K562 (cell line): ENCODE data around the gene ENTPD6. TPM values are rescaled to one million over a fixed set of nuclear protein-coding genes. Genes with fewer than 3 reads are reported as not detected.

Experiments
- ATAC-seq: fragments of 200-7000 bp; cut with Tn5 transposase; 3 replicates; pipeline ENCODE4 v1.9.1; 2020; ENCODE audit warnings: moderate library complexity
- BruUV-seq: library from RNA; stranded (reverse); fragments of 400-500 nt; replicated peaks from 2 replicates; lab custom pipeline; 2021; lab: Mats Ljungman, UMichigan
- CTCF ChIA-PET: fragments of 300-600 bp; formaldehyde crosslinking; extraction: SDS; loops from one replicate; lab custom pipeline; 2021; ENCODE audit warnings: low intra/inter-chr PET ratio; lab: Yijun Ruan, JAX
- POLR2A ChIA-PET: fragments of 300-600, 350-650 bp; sonication (Branson Sonifier 250); formaldehyde crosslinking; extraction: SDS; loops from one replicate; lab custom pipeline; 2021; ENCODE audit warnings: antibody characterized with exemption, inconsistent platforms; lab: Yijun Ruan, JAX
- DNase-seq, 4 experiments: peaks; one replicate each; pipeline versions ENCODE4 v3.0.0 to v3.0.0-alpha.2; 2011 to 2018; ENCODE audit warnings: low spot score in 3 of 4, mixed read lengths in 3 of 4; ENCODE audit errors: extremely low read depth in 1 of 4
- FAIRE-seq: peaks from 2 replicates; lab custom pipeline; 2011; peaks lifted over from hg19 to GRCh38; lab: Jason Lieb, UNC
- H2AFZ ChIP-seq: 2 replicates; pipeline ENCODE4 v1.6.0; 2011; ENCODE audit warnings: low read depth, low read length, control low read depth, inconsistent platforms
- H3K27ac ChIP-seq: fragments of 200-600 bp; 3 replicates; pipeline ENCODE4 v1.8.0; 2011; ENCODE audit warnings: low read depth, mild to moderate bottlenecking, control low read depth, inconsistent platforms, low read length, moderate library complexity, mixed read lengths; ENCODE audit errors: extremely low read depth
- H3K27me3 ChIP-seq, 2 experiments: fragments of 300-600 bp in 1 of 2; 2 replicates in 1 of 2; 3 replicates in 1 of 2; pipeline versions ENCODE4 v1.6.0 to v1.8.0; 2011; ENCODE audit warnings: inconsistent platforms in 2 of 2, low read length in 2 of 2, mild to moderate bottlenecking in 1 of 2, mixed read lengths in 1 of 2, moderate library complexity in 1 of 2; ENCODE audit not compliant: control insufficient read depth in 2 of 2, insufficient read depth in 2 of 2
- H3K36me3 ChIP-seq: fragments of 300-600 bp; 3 replicates; pipeline ENCODE4 v1.8.0; 2011; ENCODE audit warnings: mild to moderate bottlenecking, low read length, inconsistent platforms; ENCODE audit not compliant: control insufficient read depth, insufficient read depth
- H3K4me1 ChIP-seq, 2 experiments: fragments of 200-600 bp in 1 of 2; replicated peaks in 1 of 2; 2 replicates in 1 of 2; 3 replicates in 1 of 2; pipeline versions ENCODE4 v1.5.1 to v1.8.0; 2011; ENCODE audit warnings: inconsistent platforms in 2 of 2, low read length in 2 of 2, mild to moderate bottlenecking in 1 of 2, mixed read lengths in 1 of 2, moderate library complexity in 1 of 2; ENCODE audit not compliant: control insufficient read depth in 2 of 2, insufficient read depth in 2 of 2
- H3K4me2 ChIP-seq: 2 replicates; pipeline ENCODE4 v1.6.1; 2011; ENCODE audit warnings: low read length, control low read depth, inconsistent platforms, mixed read lengths; ENCODE audit not compliant: insufficient read depth
- H3K4me3 ChIP-seq: fragments of 200-600 bp; sonication (generic), shearing (Covaris generic); 2 replicates; pipeline ENCODE4 v1.5.1; 2016; ENCODE audit warnings: control low read depth, inconsistent platforms
- H3K79me2 ChIP-seq: fragments of 200-600 bp; 3 replicates; pipeline ENCODE4 v1.8.0; 2011; ENCODE audit warnings: low read length, inconsistent platforms; ENCODE audit not compliant: control insufficient read depth, insufficient read depth
- H3K9ac ChIP-seq, 2 experiments: 2 replicates each; pipeline versions ENCODE4 v1.6.0 to v1.6.1; 2011; ENCODE audit warnings: low read depth in 2 of 2, low read length in 2 of 2, control low read depth in 1 of 2, inconsistent platforms in 1 of 2, mild to moderate bottlenecking in 1 of 2, mixed read lengths in 1 of 2; ENCODE audit not compliant: insufficient read depth in 1 of 2
- H3K9me1 ChIP-seq: one replicate; pipeline ENCODE4 v1.6.0; 2011; ENCODE audit warnings: inconsistent platforms, mild to moderate bottlenecking, low read length, moderate library complexity; ENCODE audit not compliant: control insufficient read depth, insufficient read depth
- H3K9me3 ChIP-seq: replicated peaks from 2 replicates; pipeline ENCODE4 v1.5.1; 2011; ENCODE audit warnings: low read depth, low read length, inconsistent platforms; ENCODE audit not compliant: control insufficient read depth, insufficient read depth
- H4K20me1 ChIP-seq: replicated peaks from 2 replicates; pipeline ENCODE4 v1.6.1; 2011; ENCODE audit warnings: low read length, inconsistent platforms, mixed read lengths; ENCODE audit not compliant: control insufficient read depth, insufficient read depth
- MYNN ChIP-seq, 2 experiments: sonication (generic); formaldehyde crosslinking in 1 of 2; IDR thresholded peaks; 2 replicates each; pipeline versions ENCODE4 v1.5.0 to v1.6.1; 2016 to 2020; ENCODE audit warnings: antibody characterized with exemption in 1 of 2, missing genetic modification reagents in 1 of 2
- POLR2G ChIP-seq: fragments of 200-400 bp; formaldehyde crosslinking; IDR thresholded peaks from 2 replicates; pipeline ENCODE4 v1.6.1; 2017; ENCODE audit warnings: low read depth, mild to moderate bottlenecking, antibody characterized with exemption, low read length, moderate library complexity
- RB1 ChIP-seq: fragments of 450-650 bp; IDR thresholded peaks from 2 replicates; pipeline ENCODE4 v1.6.1; 2017; ENCODE audit warnings: low read depth, mild to moderate bottlenecking
- RBFOX2 ChIP-seq: fragments of 200-400 bp; formaldehyde crosslinking; IDR thresholded peaks from 2 replicates; pipeline ENCODE4 v1.6.1; 2017; ENCODE audit warnings: low read depth, mild to moderate bottlenecking, low read length, moderate library complexity
- WGBS: fragments of 100-300 bp; shearing (Covaris generic); methylation state at CpG from one replicate; pipeline ENCODE4 v1.1.6; 2016; ENCODE audit warnings: low coverage, mixed read lengths; ENCODE audit not compliant: insufficient coverage; ENCODE audit errors: missing lambda C conversion rate; 5-methylcytosine and 5-hydroxymethylcytosine counted together
- in situ Hi-C: fragments of 300-500 bp; cut with MboI; formaldehyde crosslinking; loops from 4 replicates; pipeline ENCODE4 v1.15.0; 2018; ENCODE audit warnings: inconsistent platforms, mixed read lengths
- intact Hi-C: fragments of 100-400 bp; cut with micrococcal nuclease; formaldehyde crosslinking; loops from 2 replicates; pipeline ENCODE4 v1.14.2; 2022
- polyA plus RNA-seq, 8 experiments: library from polyadenylated mRNA; depleted of rRNA in 4 of 8; stranded (reverse) in 5 of 8; unstranded in 3 of 8; fragments of >200 nt; fragmentation: Nextera tagmentation in 2 of 8; fragmentation: Illumina TruSeq in 1 of 8; extraction: Ambion mirVana in 2 of 8; extraction: Trizol in 1 of 8; gene quantifications; 2 replicates each; pipeline versions ENCODE4 v1.2.1 to v1.2.3, GENCODE V29; 2011 to 2014; ENCODE audit warnings: inconsistent platforms in 1 of 8, missing spikeins in 1 of 8
- total RNA-seq, 7 experiments: library from RNA; depleted of rRNA in 6 of 7; stranded (reverse); fragments of >200 nt in 6 of 7; fragmentation: Illumina TruSeq in 2 of 7; extraction: Trizol in 2 of 7; gene quantifications; 2 replicates each; pipeline versions ENCODE4 v1.2.1 to v1.2.3, GENCODE V29; 2011 to 2021; ENCODE audit warnings: low replicate concordance in 1 of 7
- TF ChIP-seq, protein P1 (sequence below): sonication (generic); IDR thresholded peaks from 2 replicates; pipeline ENCODE4 v1.6.1; 2016
- TF ChIP-seq, protein P2 (sequence below), 3 experiments: fragments of 200-800 bp in 1 of 3; fragments of 250-450 bp in 1 of 3; fragments of 450-650 bp in 1 of 3; sonication (Bioruptor Pico) in 1 of 3; sonication (Bioruptor generic) in 1 of 3; formaldehyde crosslinking in 1 of 3; IDR thresholded peaks; 2 replicates each; pipeline versions ENCODE4 v1.6.1 to v1.8.0; 2016 to 2022; ENCODE audit warnings: mild to moderate bottlenecking in 2 of 3, missing genetic modification characterization in 2 of 3, missing compliant biosample characterization in 1 of 3, moderate library complexity in 1 of 3

ENTPD6 gene
- total and polyA plus RNA-seq, 9 of the 15 experiments (the other 6 are each of a cell fraction or from before 2014, with no cell fraction given) = 0.82 to 36.8 (median 22.4) TPM

DNA sequence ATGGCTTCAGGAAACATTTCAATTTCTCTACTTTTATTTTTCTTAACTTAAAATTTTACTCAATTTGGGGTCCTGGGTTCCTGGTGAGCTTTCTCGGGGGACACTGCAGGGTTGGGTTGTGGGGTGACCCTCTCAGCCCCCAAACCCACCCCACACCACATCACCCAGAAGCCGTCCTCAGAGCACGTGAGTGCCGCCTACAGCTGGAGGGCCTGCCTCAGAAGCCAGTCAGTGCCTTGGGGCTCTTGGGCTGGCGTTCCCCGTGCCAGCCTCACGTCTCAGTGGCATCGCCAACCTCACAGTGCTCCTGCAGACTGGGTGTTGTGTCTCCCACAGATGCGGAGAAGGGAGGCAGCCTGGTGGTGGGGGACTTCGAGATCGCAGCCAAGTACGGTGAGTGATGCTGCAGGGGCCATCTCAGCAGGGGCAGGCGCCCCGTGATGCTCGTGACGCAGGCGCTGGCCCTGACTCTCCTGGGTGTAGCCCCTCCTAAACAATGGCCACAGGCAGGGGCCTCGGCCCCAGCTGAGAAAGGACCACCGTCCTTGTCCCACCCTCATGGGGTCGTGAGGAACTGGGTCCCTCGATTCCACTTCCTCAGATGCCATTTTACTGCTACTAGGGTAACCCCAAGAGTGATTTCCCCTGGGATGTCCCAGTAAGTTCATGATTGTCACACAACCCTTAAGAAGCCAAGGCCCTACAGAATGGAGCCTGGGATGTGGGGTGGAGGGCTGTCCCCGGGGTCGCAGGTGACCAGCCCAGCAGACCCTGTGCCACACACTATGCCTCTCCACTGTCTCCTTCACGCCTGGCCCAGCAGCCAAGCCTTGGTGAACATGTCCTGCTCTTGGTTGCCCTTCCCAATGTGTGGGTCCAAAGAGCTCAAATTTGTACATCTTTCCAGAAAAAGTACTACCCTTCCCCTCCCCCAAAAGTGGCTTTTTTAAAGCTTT is 28.5 kb downstream of the ENTPD6 start:
- no TSS peak for BruUV-seq
- CTCF ChIA-PET = no interaction called here
- peaks cover 32 to 55% of the 10 kb centered on the region in 2 experiments for H3K4me1 ChIP-seq

DNA sequence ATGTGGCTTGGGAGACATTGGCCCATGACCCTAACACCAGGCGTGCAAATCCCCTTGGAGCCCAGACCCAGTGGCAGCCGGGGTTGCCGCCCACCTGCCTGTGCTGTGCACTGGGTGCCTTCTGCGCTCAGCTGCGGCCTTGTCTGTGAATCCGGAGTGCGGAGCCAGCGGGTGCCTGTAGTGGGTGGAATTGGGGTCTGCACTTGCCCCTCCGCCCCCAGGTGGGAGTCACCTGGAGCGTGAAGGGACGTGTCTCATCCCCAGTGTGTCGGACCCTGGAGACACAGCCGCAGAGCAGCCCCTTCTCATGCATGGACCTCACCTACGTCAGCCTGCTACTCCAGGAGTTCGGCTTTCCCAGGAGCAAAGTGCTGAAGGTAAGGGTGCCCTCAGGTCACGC is 29.4 kb downstream of the ENTPD6 start:
- POLR2A ChIA-PET = no interaction called here
- WGBS = 98% methylated on average over 14 of the region's 16 CpGs
- no peak overlapping the region for H3K4me2 ChIP-seq
- H3K9ac ChIP-seq = no peak overlapping the region
- H3K27me3 ChIP-seq = no peaks in the 10 kb centered on the region
- CTCF ChIA-PET = no interaction called here
- no peak overlapping the region for H3K27ac ChIP-seq
- H2AFZ ChIP-seq = no peak overlapping the region
- 0 out of 2 replicates have a peak, but pooled peaks cover 3% of the 10 kb centered on the region for H4K20me1 ChIP-seq
- H3K9me3 ChIP-seq = no peaks in the 10 kb centered on the region
- H3K4me1 ChIP-seq = peaks cover 32 to 55% of the 10 kb centered on the region in 2 experiments
- intact Hi-C loops (no loop called here), in situ Hi-C loops (no loop called here)
- peaks cover 3% of the 10 kb centered on the region for H3K9me1 ChIP-seq
- H3K4me3 ChIP-seq = no peak overlapping the region
- peak in 1 of 4 experiments; percentile 2 for DNase-seq
- no peak for ATAC-seq
- BruUV-seq = no TSS peak
- no peaks in the 10 kb centered on the region for H3K79me2 ChIP-seq
- no peak for FAIRE-seq
- H3K36me3 ChIP-seq = no peaks in the 10 kb centered on the region
- TF ChIP-seq, protein P1, sequence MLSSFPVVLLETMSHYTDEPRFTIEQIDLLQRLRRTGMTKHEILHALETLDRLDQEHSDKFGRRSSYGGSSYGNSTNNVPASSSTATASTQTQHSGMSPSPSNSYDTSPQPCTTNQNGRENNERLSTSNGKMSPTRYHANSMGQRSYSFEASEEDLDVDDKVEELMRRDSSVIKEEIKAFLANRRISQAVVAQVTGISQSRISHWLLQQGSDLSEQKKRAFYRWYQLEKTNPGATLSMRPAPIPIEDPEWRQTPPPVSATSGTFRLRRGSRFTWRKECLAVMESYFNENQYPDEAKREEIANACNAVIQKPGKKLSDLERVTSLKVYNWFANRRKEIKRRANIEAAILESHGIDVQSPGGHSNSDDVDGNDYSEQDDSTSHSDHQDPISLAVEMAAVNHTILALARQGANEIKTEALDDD = no peak
- TF ChIP-seq, protein P2, sequence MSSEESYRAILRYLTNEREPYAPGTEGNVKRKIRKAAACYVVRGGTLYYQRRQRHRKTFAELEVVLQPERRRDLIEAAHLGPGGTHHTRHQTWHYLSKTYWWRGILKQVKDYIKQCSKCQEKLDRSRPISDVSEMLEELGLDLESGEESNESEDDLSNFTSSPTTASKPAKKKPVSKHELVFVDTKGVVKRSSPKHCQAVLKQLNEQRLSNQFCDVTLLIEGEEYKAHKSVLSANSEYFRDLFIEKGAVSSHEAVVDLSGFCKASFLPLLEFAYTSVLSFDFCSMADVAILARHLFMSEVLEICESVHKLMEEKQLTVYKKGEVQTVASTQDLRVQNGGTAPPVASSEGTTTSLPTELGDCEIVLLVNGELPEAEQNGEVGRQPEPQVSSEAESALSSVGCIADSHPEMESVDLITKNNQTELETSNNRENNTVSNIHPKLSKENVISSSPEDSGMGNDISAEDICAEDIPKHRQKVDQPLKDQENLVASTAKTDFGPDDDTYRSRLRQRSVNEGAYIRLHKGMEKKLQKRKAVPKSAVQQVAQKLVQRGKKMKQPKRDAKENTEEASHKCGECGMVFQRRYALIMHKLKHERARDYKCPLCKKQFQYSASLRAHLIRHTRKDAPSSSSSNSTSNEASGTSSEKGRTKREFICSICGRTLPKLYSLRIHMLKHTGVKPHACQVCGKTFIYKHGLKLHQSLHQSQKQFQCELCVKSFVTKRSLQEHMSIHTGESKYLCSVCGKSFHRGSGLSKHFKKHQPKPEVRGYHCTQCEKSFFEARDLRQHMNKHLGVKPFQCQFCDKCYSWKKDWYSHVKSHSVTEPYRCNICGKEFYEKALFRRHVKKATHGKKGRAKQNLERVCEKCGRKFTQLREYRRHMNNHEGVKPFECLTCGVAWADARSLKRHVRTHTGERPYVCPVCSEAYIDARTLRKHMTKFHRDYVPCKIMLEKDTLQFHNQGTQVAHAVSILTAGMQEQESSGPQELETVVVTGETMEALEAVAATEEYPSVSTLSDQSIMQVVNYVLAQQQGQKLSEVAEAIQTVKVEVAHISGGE (CRISPR knock-in tag; IDR thresholded peaks at IDR 0.05) = no peak
- no peak for TF ChIP-seq MYNN (IDR thresholded peaks at IDR 0.05)
- no peak for TF ChIP-seq MYNN (CRISPR knock-in tag; IDR thresholded peaks at IDR 0.05)

More for the DNA sequence above, 28.5 kb downstream of the ENTPD6 start:
- Histone ChIP-seq H3K9me1 (peaks cover 3% of the 10 kb centered on the region), H3K27me3 (no peaks in the 10 kb centered on the region), H3K27ac (peak overlapping the region; percentile 81; the same call in 2 of the 3 replicates), H3K4me3 (no peak overlapping the region), H3K9me3 (no peaks in the 10 kb centered on the region), H2AFZ (no peak overlapping the region), H3K9ac (peak overlapping the region in 1 of 2 experiments; percentile 40; a peak in 2 of 4 replicates), H3K4me2 (no peak overlapping the region), H4K20me1 (0 out of 2 replicates have a peak, but pooled peaks cover 3% of the 10 kb centered on the region), H3K36me3 (no peaks in the 10 kb centered on the region; the same call in 2 of the 3 replicates), H3K79me2 (no peaks in the 10 kb centered on the region)
- POLR2A ChIA-PET = interaction anchor here (0.6 to 1.9 kb wide), 5 partner anchors 9 to 148 kb away, joined by 3 to 6 read pairs (median 4); no protein-coding TSS in a partner anchor
- no peak for FAIRE-seq
- TF ChIP-seq RBFOX2 (0 out of 2 replicates have a peak, but pooled peaks have one; percentile 23), RB1 (no peak), POLR2G (peak; percentile 48; the same call in 1 of the 2 replicates)
- no peak for ATAC-seq
- 89% methylated on average over 9 of the region's 24 CpGs for WGBS
- in situ Hi-C loops = no loop called here
- intact Hi-C loops = loop anchor here (1.0 kb wide), 1 partner anchor 24 kb away; the partner anchor contains the start of gene PYGB
- peak in 1 of 4 experiments; percentile 3 for DNase-seq
